ENCODE measurements around the gene PIEZO1. TPM values are rescaled to one million over a fixed set of nuclear protein-coding genes. Genes with fewer than 3 reads are reported as not detected.

PIEZO1 gene
- total and polyA plus RNA-seq, 11 donors = 14.2 to 59.7 (median 31.2) TPM

DNA sequence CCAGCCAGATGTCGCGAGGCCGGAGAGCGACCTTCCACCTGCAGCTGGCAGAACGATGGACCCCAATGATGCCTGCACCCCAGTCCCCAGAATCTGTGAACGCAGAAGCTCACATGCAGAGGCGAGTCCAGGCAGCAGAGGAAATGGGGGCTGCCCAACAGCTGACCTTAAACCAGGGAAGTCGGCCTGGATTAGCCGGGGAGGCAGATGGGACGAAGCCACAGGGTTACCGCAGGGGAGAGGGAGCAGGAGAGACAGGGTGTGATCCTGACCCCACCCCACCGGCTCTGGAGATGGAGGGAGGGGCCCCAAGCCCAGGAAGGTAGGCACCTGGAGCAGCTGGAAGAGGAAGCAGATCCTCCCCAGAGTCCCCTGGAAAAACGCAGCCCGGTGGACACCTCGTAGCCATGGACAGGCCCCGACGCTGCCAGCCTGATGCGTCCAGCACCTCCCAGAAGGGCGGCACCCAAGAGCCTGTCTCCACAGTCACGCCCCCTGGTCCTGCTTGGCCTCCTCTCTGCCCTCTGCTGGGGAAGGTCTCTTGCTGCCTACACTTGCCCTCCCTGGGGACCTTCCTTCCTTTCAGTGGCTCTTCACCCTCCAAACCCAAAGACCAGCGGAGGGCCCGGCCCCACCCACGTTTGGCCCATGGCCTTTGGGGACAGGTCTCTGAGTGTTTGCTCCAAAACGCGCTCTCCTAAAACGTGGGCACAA, 37.3 kb downstream of the PIEZO1 start:
- WGBS, 4 donors = 81 to 84% (median 83%) methylated on average over 24 to 26 of the region's 26 CpGs
- DNase-seq (no peak), ATAC-seq (no peak)
- no peak overlapping the region for H3K4me3 ChIP-seq
- no peaks in the 10 kb centered on the region for H3K9me3 ChIP-seq
- TF ChIP-seq CTCF (IDR thresholded peaks at IDR 0.05) = peak in 2 of 12 donors; percentile 3 to 8
- no peak for TF ChIP-seq POLR2A (IDR thresholded peaks at IDR 0.05)
- intact Hi-C loops (cut with DNase I) = loop anchor here in 2 of 10 donors (10.0 kb wide), 2 partner anchors 117 to 467 kb away; partner anchors contain the start of genes PABPN1L (in 1 of the 2) and ZNF778 (in 1 of the 2)
- H3K27me3 ChIP-seq = no peaks in the 10 kb centered on the region
- H3K27ac ChIP-seq = peak overlapping the region in 1 of 12 donors; percentile 84
- peaks cover 0 to 43% (median 27%) of the 10 kb centered on the region in 12 donors for H3K4me1 ChIP-seq
- peaks cover 0 to 12% (median 0%) of the 10 kb centered on the region in 9 donors for H3K36me3 ChIP-seq

GRCh38 chr16:88746506-88746905, 38.5 kb downstream of the PIEZO1 start:
- Histone ChIP-seq H3K4me3 (no peak overlapping the region), H3K9me3 (no peaks in the 10 kb centered on the region), H3K36me3 (peaks cover 0 to 14% (median 0%) of the 10 kb centered on the region in 9 donors), H3K27ac (peak overlapping the region in 11 of 12 donors; percentile 37 to 84 (median 66)), H3K27me3 (no peaks in the 10 kb centered on the region), H3K4me1 (peaks cover 0 to 43% (median 27%) of the 10 kb centered on the region in 12 donors)
- DNase-seq (peak in 1 of 5 donors; percentile 62), ATAC-seq (peak in 3 of 4 donors; percentile 18 to 45 (median 35))
- TF ChIP-seq CTCF (IDR thresholded peaks at IDR 0.05) (no peak), POLR2A (IDR thresholded peaks at IDR 0.05) (no peak)
- WGBS, 4 donors = 38 to 55% (median 50%) methylated on average over 16 to 17 of the region's 17 CpGs
- intact Hi-C loops (cut with DNase I) = loop anchor here in 2 of 10 donors (10.0 kb wide), 2 partner anchors 118 to 468 kb away; partner anchors contain the start of genes PABPN1L (in 1 of the 2) and ZNF778 (in 1 of the 2)

- Histone ChIP-seq H3K4me1 (peaks cover 0 to 43% (median 27%) of the 10 kb centered on the region in 12 donors), H3K9me3 (no peaks in the 10 kb centered on the region), H3K4me3 (peak overlapping the region in 3 of 12 donors; percentile 8 to 15 (median 12)), H3K27ac (peak overlapping the region in 9 of 12 donors; percentile 49 to 84 (median 73)), H3K27me3 (no peaks in the 10 kb centered on the region), H3K36me3 (peaks cover 0 to 30% (median 4%) of the 10 kb centered on the region in 9 donors)
- 59 to 66% (median 61%) methylated on average over 25 to 39 of the region's 39 CpGs for WGBS, 4 donors
- intact Hi-C loops (cut with DNase I) = loop anchor here (2.0 to 10.0 kb wide), 8 partner anchors 38 to 472 kb away; partner anchors contain the start of genes PIEZO1 (in 5 of the 10), ZNF778 (in 3 of the 10), CDH15 (in 1 of the 10) and PABPN1L (in 1 of the 10)
- peak; percentile 52 to 74 (median 58) for ATAC-seq
- TF ChIP-seq POLR2A (IDR thresholded peaks at IDR 0.05) = no peak
- TF ChIP-seq CTCF (IDR thresholded peaks at IDR 0.05) = no peak
- DNase-seq = peak in 2 of 5 donors; percentile 48 to 64
Measured at GRCh38 chr16:88744577-88745521, 40.2 kb downstream of the PIEZO1 start.

All from heart left ventricle (tissue), 16 donors.